GM15510 (cell line): Measurements from ENCODE around the gene ANO10.

Experiments used
- POLR2A ChIP-seq: IDR thresholded peaks from 3 replicates; pipeline ENCODE4 v1.6.1; 2011; ENCODE audit warnings: borderline replicate concordance; ENCODE audit not compliant: insufficient read length; ENCODE audit errors: extremely low read depth

ANO10 gene

DNA sequence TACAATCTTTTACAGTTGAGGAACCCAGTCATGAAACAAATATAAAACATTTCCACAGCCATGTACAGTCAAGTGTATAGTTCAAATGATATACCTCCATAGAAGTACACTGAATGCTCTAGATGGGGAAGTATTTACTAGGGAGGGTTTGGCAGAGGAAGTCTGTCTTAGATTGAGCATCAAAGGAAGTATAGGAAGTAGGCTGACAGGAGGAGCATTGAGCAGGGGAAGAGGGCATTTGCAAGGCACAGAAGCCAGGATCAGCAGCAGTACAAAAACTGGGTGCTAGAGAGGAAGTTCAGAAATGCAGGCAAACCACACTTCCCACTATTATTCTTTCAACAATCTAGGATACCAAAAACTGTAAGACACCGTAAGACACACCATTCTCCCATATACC is 122.6 kb downstream of the ANO10 start:
- no peak for TF ChIP-seq POLR2A

GRCh38 chr3:43497905-43498365 is 123.9 kb downstream of the ANO10 start:
- TF ChIP-seq POLR2A, result no peak

DNA sequence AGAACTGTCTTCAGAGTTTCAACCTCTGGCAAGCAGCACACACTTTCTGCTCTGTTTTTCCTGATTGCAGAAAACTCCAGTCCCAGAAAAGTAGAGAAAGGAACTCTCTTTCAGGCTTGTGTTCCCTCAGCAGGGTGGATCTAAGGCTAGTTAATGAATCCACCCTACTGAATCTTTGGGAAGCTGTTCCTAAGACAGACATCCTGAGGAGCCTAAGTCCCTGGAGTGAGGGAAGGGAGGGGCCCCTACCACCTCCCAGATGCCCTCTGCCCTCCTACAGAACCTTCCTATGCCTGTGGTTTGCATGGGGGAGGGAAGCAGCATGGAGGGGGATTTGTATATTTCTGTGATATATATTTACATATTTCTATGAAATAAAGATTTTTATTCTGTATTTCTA is 124.4 kb downstream of the ANO10 start:
- no peak for TF ChIP-seq POLR2A

- no peak for TF ChIP-seq POLR2A
Observed at GRCh38 chr3:43496740-43497375, 125.0 kb downstream of the ANO10 start.

GRCh38 chr3:43490640-43491185 is 131.1 kb downstream of the ANO10 start:
- TF ChIP-seq POLR2A, result no peak

DNA sequence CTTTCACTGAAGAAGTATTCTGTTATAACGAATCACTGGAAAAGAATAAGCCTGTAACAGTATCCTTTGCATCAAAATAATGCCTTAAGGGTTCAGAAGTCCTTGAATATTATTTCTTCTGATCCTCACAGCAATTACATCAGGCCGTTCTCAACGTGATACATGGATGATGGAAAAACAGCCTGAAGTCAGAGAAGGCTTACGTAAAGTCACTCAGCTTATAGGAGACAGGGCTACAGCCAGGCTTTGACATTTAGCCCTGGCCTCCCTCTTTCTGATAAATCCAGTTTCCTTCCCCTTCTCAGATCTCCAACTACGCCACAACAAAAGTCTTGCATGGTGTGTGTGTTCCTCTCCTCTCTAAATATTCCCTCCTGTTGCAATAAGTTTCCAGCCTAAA is 131.9 kb downstream of the ANO10 start:
- no peak for TF ChIP-seq POLR2A

GRCh38 chr3:43485931-43486330 is 135.9 kb downstream of the ANO10 start:
- TF ChIP-seq POLR2A, result no peak

DNA sequence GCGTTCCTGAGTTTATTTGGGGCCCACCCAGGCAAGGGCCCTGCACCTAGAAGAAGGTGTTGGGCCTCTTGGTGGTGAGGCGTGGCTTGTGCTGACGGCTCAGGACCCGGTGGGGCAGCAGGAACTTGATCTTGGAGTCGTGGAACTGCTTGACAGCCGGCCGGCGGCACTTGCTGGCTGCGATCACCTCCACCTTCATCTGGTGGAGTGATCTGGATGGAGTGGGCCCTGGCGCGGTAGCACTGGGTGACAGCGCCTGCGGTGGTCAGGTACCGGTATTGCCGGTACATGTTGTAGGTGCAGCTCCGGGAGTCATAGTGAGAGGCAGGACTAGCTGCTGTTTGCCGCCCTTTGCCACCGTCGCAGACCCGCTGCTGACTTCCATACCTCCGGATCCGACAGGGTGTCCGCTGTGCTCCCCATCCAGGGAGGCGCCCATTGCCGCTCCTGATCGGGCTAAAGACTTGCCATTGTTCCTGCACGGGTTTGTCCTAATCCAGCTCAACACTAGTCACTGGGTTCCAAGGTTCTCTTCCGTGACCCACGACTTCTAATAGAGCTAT is 136.8 kb downstream of the ANO10 start:
- TF ChIP-seq POLR2A, result no peak

DNA sequence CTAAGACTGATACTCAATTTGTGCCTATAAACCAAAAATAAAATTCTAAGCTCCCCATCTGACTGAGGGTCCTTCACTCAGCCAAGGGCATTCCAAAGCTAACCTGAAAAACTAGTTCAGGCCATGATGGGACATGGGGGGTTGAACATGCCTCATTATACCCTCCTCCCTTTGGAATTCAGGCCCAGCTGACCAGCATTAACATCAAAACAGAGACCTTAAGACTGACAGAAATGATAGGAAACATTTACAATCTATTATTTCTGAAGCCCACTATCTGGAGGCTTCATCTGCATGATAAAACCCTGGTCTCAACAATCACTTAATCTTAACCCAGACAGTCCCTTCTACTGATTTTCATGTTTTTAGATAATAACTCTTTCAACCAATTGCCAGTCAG is 140.4 kb downstream of the ANO10 start:
- TF ChIP-seq POLR2A, result no peak

DNA sequence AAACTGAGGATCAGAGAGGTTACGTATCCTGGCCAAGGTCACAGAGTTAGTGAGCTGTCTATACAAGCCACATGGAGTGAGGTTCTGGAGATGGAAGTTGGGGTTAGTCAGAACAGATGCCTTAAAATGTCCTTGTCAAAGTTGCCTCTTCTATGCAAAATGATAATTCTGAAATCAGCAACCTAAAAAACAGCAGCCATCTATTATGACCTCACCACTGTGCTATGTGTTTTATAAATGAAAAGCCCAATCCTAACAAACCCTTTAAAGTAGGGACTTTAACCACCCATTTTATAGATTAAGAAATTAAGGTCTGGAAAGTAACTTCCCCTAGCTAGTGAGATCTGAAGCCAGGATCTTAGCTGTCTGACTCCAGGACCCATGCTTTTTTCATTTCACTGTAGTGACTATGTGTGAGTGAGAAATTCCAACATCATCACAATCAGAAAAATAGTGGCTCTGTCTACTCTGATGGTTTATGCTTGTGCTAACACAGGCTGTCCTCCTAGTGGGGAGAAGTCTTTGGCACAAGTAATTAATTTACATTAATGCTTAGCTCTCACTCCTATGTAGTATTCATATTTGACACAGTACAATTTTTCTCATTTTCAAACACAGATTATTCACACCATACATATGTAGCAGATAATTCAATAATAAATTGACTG is 143.6 kb downstream of the ANO10 start:
- TF ChIP-seq POLR2A, result no peak

- no peak for TF ChIP-seq POLR2A
Observed at GRCh38 chr3:43477600-43477999, 144.2 kb downstream of the ANO10 start.

- TF ChIP-seq POLR2A, result no peak
Observed at GRCh38 chr3:43473737-43474136, 148.1 kb downstream of the ANO10 start.

- no peak for TF ChIP-seq POLR2A
Observed at GRCh38 chr3:43473244-43473643, 148.6 kb downstream of the ANO10 start.

- TF ChIP-seq POLR2A, result no peak
Observed at GRCh38 chr3:43468133-43468532, 153.7 kb downstream of the ANO10 start.

GRCh38 chr3:43465109-43465508 is 156.7 kb downstream of the ANO10 start:
- TF ChIP-seq POLR2A, result no peak

- TF ChIP-seq POLR2A, result no peak
Observed at GRCh38 chr3:43461345-43461744, 160.5 kb downstream of the ANO10 start.
